Measurements from ENCODE around the gene CROCC2.

DNA sequence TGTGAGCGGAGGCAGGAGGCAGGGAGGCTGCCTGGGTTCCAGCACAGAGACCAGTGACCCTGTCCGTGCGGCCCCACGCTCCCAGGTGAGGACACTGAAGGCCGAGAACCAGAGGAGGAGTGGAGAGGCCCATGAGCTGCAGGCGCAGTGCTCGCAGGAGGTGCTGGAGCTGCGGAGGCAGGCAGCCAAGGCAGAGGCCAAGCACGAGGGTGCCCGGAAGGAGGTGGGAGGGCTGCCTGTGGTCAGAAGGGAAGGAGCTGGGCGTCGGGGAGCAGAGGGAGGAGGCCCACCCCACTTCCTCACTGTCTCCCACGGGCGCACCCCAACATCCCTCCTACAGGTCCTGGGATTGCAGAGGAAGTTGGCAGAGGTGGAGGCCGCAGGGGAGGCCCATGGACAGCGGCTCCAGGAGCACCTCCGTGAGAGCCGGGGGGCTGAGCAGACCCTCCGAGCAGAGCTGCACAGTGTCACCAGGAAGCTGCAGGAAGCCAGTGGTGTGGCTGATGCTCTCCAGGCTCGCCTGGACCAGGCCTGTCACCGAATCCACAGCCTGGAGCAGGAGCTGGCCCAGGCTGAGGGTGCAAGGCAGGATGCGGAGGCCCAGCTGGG lies 59.3 kb downstream of the CROCC2 start:
- TF ChIP-seq ZNF331 (CRISPR knock-in tag; IDR thresholded peaks at IDR 0.05) (no peak), ZNF274 (CRISPR knock-in tag; IDR thresholded peaks at IDR 0.05) (no peak), JUND (CRISPR knock-in tag; IDR thresholded peaks at IDR 0.05) (no peak)
- TF ChIP-seq, protein P1, sequence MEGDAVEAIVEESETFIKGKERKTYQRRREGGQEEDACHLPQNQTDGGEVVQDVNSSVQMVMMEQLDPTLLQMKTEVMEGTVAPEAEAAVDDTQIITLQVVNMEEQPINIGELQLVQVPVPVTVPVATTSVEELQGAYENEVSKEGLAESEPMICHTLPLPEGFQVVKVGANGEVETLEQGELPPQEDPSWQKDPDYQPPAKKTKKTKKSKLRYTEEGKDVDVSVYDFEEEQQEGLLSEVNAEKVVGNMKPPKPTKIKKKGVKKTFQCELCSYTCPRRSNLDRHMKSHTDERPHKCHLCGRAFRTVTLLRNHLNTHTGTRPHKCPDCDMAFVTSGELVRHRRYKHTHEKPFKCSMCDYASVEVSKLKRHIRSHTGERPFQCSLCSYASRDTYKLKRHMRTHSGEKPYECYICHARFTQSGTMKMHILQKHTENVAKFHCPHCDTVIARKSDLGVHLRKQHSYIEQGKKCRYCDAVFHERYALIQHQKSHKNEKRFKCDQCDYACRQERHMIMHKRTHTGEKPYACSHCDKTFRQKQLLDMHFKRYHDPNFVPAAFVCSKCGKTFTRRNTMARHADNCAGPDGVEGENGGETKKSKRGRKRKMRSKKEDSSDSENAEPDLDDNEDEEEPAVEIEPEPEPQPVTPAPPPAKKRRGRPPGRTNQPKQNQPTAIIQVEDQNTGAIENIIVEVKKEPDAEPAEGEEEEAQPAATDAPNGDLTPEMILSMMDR (CRISPR knock-in tag; IDR thresholded peaks at IDR 0.05): no peak
- TF ChIP-seq, protein P2, sequence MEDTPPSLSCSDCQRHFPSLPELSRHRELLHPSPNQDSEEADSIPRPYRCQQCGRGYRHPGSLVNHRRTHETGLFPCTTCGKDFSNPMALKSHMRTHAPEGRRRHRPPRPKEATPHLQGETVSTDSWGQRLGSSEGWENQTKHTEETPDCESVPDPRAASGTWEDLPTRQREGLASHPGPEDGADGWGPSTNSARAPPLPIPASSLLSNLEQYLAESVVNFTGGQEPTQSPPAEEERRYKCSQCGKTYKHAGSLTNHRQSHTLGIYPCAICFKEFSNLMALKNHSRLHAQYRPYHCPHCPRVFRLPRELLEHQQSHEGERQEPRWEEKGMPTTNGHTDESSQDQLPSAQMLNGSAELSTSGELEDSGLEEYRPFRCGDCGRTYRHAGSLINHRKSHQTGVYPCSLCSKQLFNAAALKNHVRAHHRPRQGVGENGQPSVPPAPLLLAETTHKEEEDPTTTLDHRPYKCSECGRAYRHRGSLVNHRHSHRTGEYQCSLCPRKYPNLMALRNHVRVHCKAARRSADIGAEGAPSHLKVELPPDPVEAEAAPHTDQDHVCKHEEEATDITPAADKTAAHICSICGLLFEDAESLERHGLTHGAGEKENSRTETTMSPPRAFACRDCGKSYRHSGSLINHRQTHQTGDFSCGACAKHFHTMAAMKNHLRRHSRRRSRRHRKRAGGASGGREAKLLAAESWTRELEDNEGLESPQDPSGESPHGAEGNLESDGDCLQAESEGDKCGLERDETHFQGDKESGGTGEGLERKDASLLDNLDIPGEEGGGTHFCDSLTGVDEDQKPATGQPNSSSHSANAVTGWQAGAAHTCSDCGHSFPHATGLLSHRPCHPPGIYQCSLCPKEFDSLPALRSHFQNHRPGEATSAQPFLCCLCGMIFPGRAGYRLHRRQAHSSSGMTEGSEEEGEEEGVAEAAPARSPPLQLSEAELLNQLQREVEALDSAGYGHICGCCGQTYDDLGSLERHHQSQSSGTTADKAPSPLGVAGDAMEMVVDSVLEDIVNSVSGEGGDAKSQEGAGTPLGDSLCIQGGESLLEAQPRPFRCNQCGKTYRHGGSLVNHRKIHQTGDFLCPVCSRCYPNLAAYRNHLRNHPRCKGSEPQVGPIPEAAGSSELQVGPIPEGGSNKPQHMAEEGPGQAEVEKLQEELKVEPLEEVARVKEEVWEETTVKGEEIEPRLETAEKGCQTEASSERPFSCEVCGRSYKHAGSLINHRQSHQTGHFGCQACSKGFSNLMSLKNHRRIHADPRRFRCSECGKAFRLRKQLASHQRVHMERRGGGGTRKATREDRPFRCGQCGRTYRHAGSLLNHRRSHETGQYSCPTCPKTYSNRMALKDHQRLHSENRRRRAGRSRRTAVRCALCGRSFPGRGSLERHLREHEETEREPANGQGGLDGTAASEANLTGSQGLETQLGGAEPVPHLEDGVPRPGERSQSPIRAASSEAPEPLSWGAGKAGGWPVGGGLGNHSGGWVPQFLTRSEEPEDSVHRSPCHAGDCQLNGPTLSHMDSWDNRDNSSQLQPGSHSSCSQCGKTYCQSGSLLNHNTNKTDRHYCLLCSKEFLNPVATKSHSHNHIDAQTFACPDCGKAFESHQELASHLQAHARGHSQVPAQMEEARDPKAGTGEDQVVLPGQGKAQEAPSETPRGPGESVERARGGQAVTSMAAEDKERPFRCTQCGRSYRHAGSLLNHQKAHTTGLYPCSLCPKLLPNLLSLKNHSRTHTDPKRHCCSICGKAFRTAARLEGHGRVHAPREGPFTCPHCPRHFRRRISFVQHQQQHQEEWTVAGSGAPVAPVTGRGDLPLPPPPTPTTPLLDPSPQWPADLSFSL (CRISPR knock-in tag; IDR thresholded peaks at IDR 0.05): no peak

Data from HepG2 (cell line).